Activated T-helper 1 cell treated with anti-CD3 and anti-CD28 coated beads, Interleukin-2, amount 50 U/mL, for 16 hours (primary cell): Measurements from ENCODE around the gene DLX4.

Experiments
- DNase-seq, 2 donors: peaks; one replicate each; pipeline ENCODE4 v3.0.0-alpha.2; 2020; ENCODE audit warnings: low read depth in 1 of 2, low spot score in 1 of 2

Gene DLX4

GRCh38 chr17:50003911-50004310, 34.9 kb downstream of the DLX4 start:
- DNase-seq, result no peak

- DNase-seq, result no peak
Measured at GRCh38 chr17:50009282-50009681, 40.3 kb downstream of the DLX4 start.

DNA sequence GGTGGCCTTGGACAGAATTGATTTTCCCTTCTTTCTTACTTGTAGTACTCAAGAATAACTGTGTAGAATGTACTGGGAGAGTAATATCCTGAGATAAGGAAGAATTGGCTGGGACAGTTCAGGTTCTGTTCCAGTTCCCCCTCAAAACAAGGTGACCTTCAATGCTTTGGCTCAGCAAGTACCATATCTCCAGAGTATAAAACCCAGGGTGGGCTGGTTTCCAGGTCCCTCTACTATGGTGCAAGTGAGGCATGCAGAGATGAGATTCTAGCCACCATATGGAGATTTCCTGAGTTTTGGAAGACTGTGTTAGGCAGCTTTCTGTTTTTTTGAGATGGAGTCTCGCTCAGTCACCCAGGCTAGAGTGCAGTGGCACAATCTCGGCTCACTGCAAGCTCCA, 44.1 kb downstream of the DLX4 start:
- no peak for DNase-seq

- no peak for DNase-seq
Measured at GRCh38 chr17:50014471-50015088, 45.6 kb downstream of the DLX4 start.

DNA sequence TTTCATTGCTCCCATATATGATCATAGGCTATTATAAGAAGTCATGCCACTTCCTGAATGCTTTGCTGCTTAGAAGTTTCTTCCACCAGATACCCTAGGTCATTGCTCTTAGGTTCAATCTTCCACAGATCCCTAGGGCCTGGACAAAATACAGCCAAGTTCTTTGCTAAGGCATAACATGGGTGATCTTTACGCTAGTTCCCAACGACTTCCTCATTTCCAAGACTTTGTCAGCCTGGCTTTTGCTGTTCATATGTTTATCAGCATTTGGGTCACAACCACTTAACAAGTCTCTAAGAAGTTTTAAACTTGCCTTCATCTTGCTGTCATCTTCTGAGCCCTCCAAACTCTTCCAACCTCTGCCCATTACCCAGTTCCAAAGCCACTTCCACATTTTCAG, 46.2 kb downstream of the DLX4 start:
- DNase-seq, result no peak

- DNase-seq, result no peak
Measured at GRCh38 chr17:50018909-50019308, 49.9 kb downstream of the DLX4 start.

DNA sequence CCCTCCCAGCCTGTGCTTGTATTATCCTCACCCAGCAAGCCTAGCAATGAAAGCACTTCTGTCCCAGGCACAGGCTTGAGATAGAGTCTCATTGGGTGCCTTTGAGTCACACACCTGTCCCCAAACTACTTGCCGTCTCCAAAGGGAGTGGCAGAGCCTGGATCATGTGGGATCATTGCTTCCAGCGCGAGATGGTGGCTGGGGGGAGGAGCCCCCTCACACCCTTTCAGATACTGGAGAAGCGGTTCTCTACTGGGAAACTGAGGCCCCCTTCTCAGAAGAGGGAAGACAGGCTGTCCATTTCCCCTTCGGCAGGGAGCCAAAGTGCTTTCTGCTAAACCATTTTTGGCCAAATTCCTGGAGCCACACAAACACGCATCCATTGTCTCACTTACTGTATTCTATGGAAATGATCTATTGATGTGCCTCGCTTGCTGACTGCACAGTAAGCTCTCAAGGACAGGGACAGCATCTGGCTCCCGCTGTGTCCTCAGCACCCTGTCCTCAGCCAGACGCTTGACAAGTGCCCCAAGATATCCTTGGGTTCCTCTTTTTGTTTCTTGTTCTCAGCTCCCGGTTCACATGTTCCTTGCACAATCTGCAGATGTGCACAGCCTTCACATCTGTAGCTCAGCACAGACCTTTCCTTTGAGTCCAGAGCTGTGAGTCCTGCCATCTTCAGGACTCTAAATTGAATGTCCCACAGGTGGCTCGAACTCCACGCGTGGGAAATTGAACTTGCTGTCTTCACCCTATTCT, 52.0 kb downstream of the DLX4 start:
- no peak for DNase-seq

- DNase-seq, result no peak
Measured at GRCh38 chr17:50021681-50022370, 52.8 kb downstream of the DLX4 start.

- no peak for DNase-seq
Measured at GRCh38 chr17:50022463-50023130, 53.6 kb downstream of the DLX4 start.

GRCh38 chr17:50023520-50023919, 54.5 kb downstream of the DLX4 start:
- no peak for DNase-seq
